HEK293 (cell line): ENCODE data around the gene ALOX5.
"Not testable (repeated sequence)": the region's sequence is repeated elsewhere in the genome, so short reads cannot be mapped to it uniquely, and the experiment has no call there.

Experiments
- CTCF ChIA-PET: fragments of 350-600 bp; formaldehyde crosslinking; extraction: SDS; loops from one replicate; lab custom pipeline; 2021; ENCODE audit warnings: antibody characterized with exemption; lab: Yijun Ruan, JAX
- POLR2A ChIA-PET: fragments of 300-600 bp; formaldehyde crosslinking; extraction: SDS; loops from one replicate; lab custom pipeline; 2020; ENCODE audit warnings: antibody characterized with exemption, inconsistent platforms; lab: Yijun Ruan, JAX
- H3K27ac ChIP-seq: fragments of 200-500 bp; sonication (Bioruptor generic); 2 replicates; pipeline ENCODE4 v1.5.1; 2014; ENCODE audit warnings: low read depth, low read length, control low read depth, inconsistent platforms; ENCODE audit errors: extremely low read depth
- H3K36me3 ChIP-seq, 2 experiments: fragments of 200-500 bp in 1 of 2; sonication (Bioruptor generic) in 1 of 2; 1 replicate in 1 of 2; 2 replicates in 1 of 2; pipeline ENCODE4 v1.5.1; 2014 to 2017; ENCODE audit warnings: inconsistent platforms in 2 of 2, low read length in 2 of 2; ENCODE audit not compliant: control insufficient read depth in 2 of 2, insufficient read depth in 1 of 2
- H3K4me1 ChIP-seq: fragments of 200-500 bp; sonication (Bioruptor generic); 2 replicates; pipeline ENCODE4 v1.5.1; 2014; ENCODE audit warnings: mild to moderate bottlenecking, low read length, inconsistent platforms; ENCODE audit not compliant: control insufficient read depth, insufficient read depth
- H3K4me3 ChIP-seq: 2 replicates; pipeline ENCODE4 v1.5.1; 2011; ENCODE audit warnings: low read depth, mild to moderate bottlenecking, control low read depth, low read length, moderate library complexity
- H3K9me3 ChIP-seq: fragments of 200-500 bp; sonication (Bioruptor generic); 2 replicates; pipeline ENCODE4 v1.5.1; 2014; ENCODE audit warnings: low read depth, low read length, inconsistent platforms; ENCODE audit not compliant: control insufficient read depth, insufficient read depth
- ZFP69B ChIP-seq: fragments of 450-650 bp; formaldehyde crosslinking; IDR thresholded peaks from 2 replicates; pipeline ENCODE4 v1.5.1; 2016; ENCODE audit warnings: missing biosample characterization, missing genetic modification characterization
- ZNF146 ChIP-seq: fragments of 450-650 bp; formaldehyde crosslinking; IDR thresholded peaks from 2 replicates; pipeline ENCODE4 v1.5.1; 2016; ENCODE audit warnings: missing biosample characterization, missing genetic modification characterization
- ZNF280D ChIP-seq: fragments of 450-650 bp; formaldehyde crosslinking; IDR thresholded peaks from 2 replicates; pipeline ENCODE4 v1.5.1; 2016; ENCODE audit warnings: missing biosample characterization, missing genetic modification characterization
- ZNF488 ChIP-seq: fragments of 450-650 bp; formaldehyde crosslinking; IDR thresholded peaks from 2 replicates; pipeline ENCODE4 v1.5.1; 2016; ENCODE audit warnings: missing biosample characterization, missing genetic modification characterization
- ZNF555 ChIP-seq: fragments of 450-650 bp; formaldehyde crosslinking; conservative IDR thresholded peaks from 2 replicates; pipeline ENCODE4 v1.5.1; 2017; ENCODE audit warnings: missing biosample characterization, mild to moderate bottlenecking, missing genetic modification characterization, inconsistent platforms
- ZNF670 ChIP-seq: fragments of 450-650 bp; formaldehyde crosslinking; IDR thresholded peaks from 2 replicates; pipeline ENCODE4 v1.5.1; 2016; ENCODE audit warnings: missing biosample characterization, missing genetic modification characterization, low read depth
- TF ChIP-seq, protein P1 (sequence below): fragments of 450-650 bp; formaldehyde crosslinking; IDR thresholded peaks from 2 replicates; pipeline ENCODE4 v1.5.1; 2017; ENCODE audit warnings: missing biosample characterization, missing genetic modification characterization
- TF ChIP-seq, protein P2 (sequence below): fragments of 450-650 bp; formaldehyde crosslinking; optimal IDR thresholded peaks from 2 replicates; pipeline ENCODE3; 2016; ENCODE audit warnings: missing biosample characterization, mild to moderate bottlenecking, missing genetic modification characterization

ALOX5 gene

DNA sequence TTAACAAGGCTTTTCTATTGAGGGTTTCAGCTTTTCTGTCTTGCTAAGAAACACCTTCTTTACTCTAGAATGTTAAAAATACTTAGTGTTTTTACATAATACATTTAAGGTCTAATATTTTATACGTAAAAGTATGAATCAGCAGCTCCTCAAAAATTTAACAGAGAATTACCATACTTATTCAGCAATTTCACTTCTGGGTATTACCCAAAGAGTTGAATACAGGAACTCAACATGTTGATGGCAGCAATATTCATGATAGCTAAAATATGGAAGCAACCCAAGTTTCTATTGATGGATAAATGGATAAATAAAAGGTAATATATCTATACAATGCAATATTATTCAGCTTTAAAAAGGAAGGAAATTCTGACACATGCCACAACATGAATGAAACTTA is 48.9 kb upstream of the ALOX5 start:
- CTCF ChIA-PET: interaction anchor here (1.2 kb wide), 1 partner anchor 58 kb away, joined by 4 read pairs; no protein-coding TSS in a partner anchor
- Histone ChIP-seq H3K4me1 (no peaks in the 10 kb centered on the region), H3K4me3 (no peak overlapping the region), H3K27ac (no peak overlapping the region), H3K9me3 (no peaks in the 10 kb centered on the region), H3K36me3 (no peaks in the 10 kb centered on the region; a peak in 1 of 3 replicates)
- POLR2A ChIA-PET: no interaction called here
- TF ChIP-seq ZNF555 (no peak), ZFP69B (tag by site-specific recombination) (no peak)
- TF ChIP-seq, protein P1, sequence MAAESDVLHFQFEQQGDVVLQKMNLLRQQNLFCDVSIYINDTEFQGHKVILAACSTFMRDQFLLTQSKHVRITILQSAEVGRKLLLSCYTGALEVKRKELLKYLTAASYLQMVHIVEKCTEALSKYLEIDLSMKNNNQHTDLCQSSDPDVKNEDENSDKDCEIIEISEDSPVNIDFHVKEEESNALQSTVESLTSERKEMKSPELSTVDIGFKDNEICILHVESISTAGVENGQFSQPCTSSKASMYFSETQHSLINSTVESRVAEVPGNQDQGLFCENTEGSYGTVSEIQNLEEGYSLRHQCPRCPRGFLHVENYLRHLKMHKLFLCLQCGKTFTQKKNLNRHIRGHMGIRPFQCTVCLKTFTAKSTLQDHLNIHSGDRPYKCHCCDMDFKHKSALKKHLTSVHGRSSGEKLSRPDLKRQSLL (tag by site-specific recombination): no peak

DNA sequence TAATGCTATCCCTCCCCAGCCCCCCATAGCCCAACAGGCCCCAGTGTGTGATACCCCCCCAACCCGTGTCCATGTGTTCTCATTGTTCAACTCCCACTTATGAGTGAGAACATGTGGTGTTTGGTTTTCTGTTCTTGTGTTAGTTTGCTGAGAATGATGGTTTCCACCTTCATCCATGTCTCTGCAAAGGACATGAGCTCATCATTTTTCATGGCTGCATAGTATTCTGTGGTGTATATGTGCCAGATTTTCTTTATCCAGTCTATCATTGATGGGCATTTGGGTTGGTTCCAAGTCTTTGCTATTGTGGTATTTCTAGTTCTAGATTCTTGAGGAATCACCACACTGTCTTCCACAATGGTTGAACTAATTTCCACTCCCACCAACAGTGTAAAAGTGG is 47.2 kb upstream of the ALOX5 start:
- H3K36me3 ChIP-seq, H3K4me3 ChIP-seq, H3K27ac ChIP-seq, H3K4me1 ChIP-seq, H3K9me3 ChIP-seq, POLR2A ChIA-PET: not testable (repeated sequence)
- TF ChIP-seq ZNF146 (peak; percentile 82), ZNF280D (0 out of 2 replicates have a peak, but pooled peaks have one; percentile 18)
- CTCF ChIA-PET: interaction anchor here (0.7 kb wide), 1 partner anchor 675 kb away, joined by 3 read pairs; no protein-coding TSS in a partner anchor

GRCh38 chr10:45331824-45332223 is 42.2 kb upstream of the ALOX5 start:
- POLR2A ChIA-PET, H3K36me3 ChIP-seq, CTCF ChIA-PET, H3K9me3 ChIP-seq, H3K4me3 ChIP-seq, H3K4me1 ChIP-seq, H3K27ac ChIP-seq: not testable (repeated sequence)

DNA sequence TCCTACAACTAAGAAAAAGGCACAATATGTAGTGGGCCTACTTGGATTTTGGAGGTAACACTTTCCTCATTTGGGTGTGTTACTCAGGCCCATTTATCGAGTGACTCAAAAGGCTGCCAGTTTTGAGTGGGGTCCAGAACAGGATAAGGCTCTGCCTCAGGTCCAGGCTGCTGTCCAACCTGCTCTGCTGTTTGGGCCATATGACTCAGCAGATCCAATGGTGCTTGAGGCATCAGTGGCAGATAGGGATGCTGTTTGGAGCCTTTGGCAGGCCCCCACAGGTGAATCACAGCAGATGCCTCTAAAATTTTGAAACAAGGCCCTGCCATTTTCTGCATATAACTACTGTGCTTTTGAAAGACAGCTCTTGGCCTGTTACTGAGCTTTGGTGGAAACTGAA is 34.1 kb upstream of the ALOX5 start:
- Histone ChIP-seq H3K4me3 (no peak overlapping the region), H3K27ac (no peak overlapping the region), H3K36me3 (no peaks in the 10 kb centered on the region), H3K9me3 (no peaks in the 10 kb centered on the region), H3K4me1 (no peaks in the 10 kb centered on the region)
- ChIA-PET POLR2A (no interaction called here), CTCF (no interaction called here)
- TF ChIP-seq, protein P2, sequence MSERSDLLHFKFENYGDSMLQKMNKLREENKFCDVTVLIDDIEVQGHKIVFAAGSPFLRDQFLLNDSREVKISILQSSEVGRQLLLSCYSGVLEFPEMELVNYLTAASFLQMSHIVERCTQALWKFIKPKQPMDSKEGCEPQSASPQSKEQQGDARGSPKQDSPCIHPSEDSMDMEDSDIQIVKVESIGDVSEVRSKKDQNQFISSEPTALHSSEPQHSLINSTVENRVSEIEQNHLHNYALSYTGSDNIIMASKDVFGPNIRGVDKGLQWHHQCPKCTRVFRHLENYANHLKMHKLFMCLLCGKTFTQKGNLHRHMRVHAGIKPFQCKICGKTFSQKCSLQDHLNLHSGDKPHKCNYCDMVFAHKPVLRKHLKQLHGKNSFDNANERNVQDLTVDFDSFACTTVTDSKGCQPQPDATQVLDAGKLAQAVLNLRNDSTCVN (tag by site-specific recombination): no peak
- TF ChIP-seq ZNF488 (tag by site-specific recombination) (no peak), ZNF670 (tag by site-specific recombination) (no peak)

GRCh38 chr10:45340420-45340819 is 33.6 kb upstream of the ALOX5 start:
- H3K4me3 ChIP-seq, H3K27ac ChIP-seq, H3K9me3 ChIP-seq, CTCF ChIA-PET, H3K4me1 ChIP-seq, H3K36me3 ChIP-seq, POLR2A ChIA-PET: not testable (repeated sequence)

- H3K9me3 ChIP-seq, H3K27ac ChIP-seq, H3K4me1 ChIP-seq, H3K4me3 ChIP-seq, POLR2A ChIA-PET, CTCF ChIA-PET, H3K36me3 ChIP-seq: not testable (repeated sequence)
These were observed 27.2 kb upstream of the ALOX5 start for GRCh38 chr10:45346652-45347335.

GRCh38 chr10:45347464-45347863 is 26.6 kb upstream of the ALOX5 start:
- H3K27ac ChIP-seq, H3K36me3 ChIP-seq, CTCF ChIA-PET, POLR2A ChIA-PET, H3K4me1 ChIP-seq, H3K9me3 ChIP-seq, H3K4me3 ChIP-seq: not testable (repeated sequence)
